ENCODE results near the gene CCDC196.
"Not testable (repeated sequence)": the region's sequence is repeated elsewhere in the genome, so short reads cannot be mapped to it uniquely, and the experiment has no call there.

The CCDC196 gene

DNA sequence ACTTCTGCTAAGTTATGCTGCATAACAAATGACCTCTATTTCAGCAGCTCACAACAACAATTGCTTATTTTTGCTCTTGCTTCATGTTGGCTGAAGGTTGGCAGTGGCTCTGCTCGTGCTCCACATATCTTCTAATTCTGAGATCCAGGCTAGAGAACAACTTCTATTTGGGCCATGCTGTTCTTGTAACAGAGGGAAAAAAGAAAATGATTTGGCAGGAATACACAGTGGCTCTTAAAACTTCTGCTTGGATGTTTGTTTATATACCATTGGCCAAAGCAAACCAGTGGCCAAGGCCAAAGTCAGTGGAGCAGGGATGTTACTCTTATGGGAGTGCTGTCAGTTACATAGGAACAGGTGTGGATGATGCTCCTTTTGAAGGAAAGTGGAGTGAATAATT lies 53.9 kb downstream of the CCDC196 start:
- CTCF ChIA-PET: no interaction called here
- POLR2A ChIA-PET: no interaction called here
- TF ChIP-seq ARNT (IDR thresholded peaks at IDR 0.05) (no peak), BHLHE40 (IDR thresholded peaks at IDR 0.05; ENCODE audit: borderline replicate concordance) (no peak), SUZ12 (IDR thresholded peaks at IDR 0.05) (no peak), NFRKB (IDR thresholded peaks at IDR 0.05) (no peak), ELF4 (IDR thresholded peaks at IDR 0.05) (no peak), ZNF384 (IDR thresholded peaks at IDR 0.05) (no peak), TARDBP (IDR thresholded peaks at IDR 0.05) (no peak), FOXM1 (IDR thresholded peaks at IDR 0.05; ENCODE audit: borderline replicate concordance) (no peak), FOXK2 (IDR thresholded peaks at IDR 0.05) (no peak)
- no peak for DNase-seq (ENCODE audit: extremely low spot score)

DNA sequence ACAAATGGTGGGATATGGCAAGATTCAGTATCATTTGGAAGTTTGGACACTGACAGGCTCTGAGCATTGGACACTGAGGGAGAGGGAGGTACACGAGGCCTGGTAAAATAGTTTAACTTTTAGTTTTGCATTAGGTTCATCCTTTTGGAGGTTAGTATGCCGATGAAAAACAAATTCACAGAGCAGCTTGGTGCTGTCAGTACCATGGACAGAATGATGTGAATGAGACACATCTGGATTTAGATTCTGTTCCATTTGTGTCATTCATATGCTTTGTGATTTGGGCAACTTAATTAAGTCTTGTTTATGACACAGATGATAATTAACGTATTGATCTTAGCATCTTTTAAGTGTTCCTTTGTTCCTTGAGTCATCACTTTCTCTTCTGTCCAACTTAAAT lies 55.5 kb downstream of the CCDC196 start:
- POLR2A ChIA-PET: no interaction called here
- no peak for DNase-seq (ENCODE audit: extremely low spot score)
- CTCF ChIA-PET: no interaction called here

DNA sequence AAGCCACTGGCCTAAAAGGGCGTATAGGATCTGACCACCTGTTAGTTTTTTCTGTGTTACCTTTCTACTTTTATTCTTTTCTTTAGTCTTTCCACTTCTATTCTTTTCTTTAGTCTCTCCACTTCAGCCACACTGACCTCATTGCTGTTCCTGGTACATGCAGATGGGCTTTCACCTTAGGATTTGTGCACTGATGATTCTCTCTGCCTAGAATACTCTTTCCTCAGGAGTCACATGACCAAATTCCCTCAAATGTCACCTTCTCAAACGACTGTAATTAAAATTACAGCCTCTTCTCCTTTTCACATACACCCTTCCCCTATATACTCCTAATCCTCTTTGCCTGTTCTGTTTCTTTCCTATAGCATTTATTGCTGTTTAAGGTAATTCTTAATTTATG lies 57.8 kb downstream of the CCDC196 start:
- TF ChIP-seq FOXM1 (IDR thresholded peaks at IDR 0.05; ENCODE audit: borderline replicate concordance): no peak
- no peak for DNase-seq (ENCODE audit: extremely low spot score)
- ChIA-PET POLR2A (no interaction called here), CTCF (no interaction called here)

More for the DNA sequence above, 55.5 kb downstream of the CCDC196 start:
- no peak for TF ChIP-seq SUZ12 (IDR thresholded peaks at IDR 0.05)
- TF ChIP-seq, protein P1, sequence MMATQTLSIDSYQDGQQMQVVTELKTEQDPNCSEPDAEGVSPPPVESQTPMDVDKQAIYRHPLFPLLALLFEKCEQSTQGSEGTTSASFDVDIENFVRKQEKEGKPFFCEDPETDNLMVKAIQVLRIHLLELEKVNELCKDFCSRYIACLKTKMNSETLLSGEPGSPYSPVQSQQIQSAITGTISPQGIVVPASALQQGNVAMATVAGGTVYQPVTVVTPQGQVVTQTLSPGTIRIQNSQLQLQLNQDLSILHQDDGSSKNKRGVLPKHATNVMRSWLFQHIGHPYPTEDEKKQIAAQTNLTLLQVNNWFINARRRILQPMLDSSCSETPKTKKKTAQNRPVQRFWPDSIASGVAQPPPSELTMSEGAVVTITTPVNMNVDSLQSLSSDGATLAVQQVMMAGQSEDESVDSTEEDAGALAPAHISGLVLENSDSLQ (IDR thresholded peaks at IDR 0.05): no peak
- no peak for TF ChIP-seq FOXM1 (IDR thresholded peaks at IDR 0.05; ENCODE audit: borderline replicate concordance)
- TF ChIP-seq ELF4 (IDR thresholded peaks at IDR 0.05): no peak
- TF ChIP-seq FOXK2 (IDR thresholded peaks at IDR 0.05): no peak
- TF ChIP-seq L3MBTL2 (conservative IDR thresholded peaks at IDR 0.05): no peak
- no peak for TF ChIP-seq SP1 (IDR thresholded peaks at IDR 0.05)
- TF ChIP-seq BHLHE40 (IDR thresholded peaks at IDR 0.05; ENCODE audit: borderline replicate concordance): no peak

DNA sequence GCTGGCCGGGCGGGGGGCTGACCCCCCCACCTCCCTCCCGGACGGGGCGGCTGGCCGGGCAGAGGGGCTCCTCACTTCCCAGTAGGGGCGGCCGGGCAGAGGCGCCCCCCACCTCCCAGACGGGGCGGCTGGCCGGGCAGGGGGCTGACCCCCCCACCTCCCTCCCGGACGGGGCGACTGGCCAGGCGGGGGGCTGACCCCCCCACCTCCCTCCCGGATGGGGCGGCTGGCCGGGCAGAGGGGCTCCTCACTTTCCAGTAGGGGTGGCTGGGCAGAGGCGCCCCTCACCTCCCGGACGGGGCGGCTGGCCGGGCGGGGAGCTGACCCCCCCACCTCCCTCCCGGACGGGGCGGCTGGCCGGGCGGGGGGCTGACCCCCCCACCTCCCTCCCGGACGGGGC lies 59.0 kb downstream of the CCDC196 start:
- DNase-seq (ENCODE audit: extremely low spot score); CTCF ChIA-PET; POLR2A ChIA-PET: not testable (repeated sequence)

DNA sequence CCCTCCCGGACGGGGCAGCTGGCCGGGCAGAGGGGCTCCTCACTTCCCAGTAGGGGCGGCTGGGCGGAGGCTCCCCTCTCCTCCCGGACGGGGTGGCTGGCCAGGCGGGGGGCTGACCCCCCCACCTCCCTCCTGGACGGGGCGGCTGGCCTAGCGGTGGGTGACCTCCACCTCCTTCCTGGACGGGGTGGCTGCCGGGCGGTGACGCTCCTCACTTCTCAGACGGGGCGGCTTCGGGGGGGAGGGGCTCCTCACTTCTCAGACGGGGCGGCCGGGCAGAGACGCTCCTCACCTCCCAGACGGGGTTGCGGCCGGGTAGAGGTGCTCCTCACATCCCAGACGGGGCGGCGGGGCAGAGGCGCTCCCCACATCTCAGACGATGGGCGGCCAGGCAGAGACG lies 59.6 kb downstream of the CCDC196 start:
- CTCF ChIA-PET; DNase-seq (ENCODE audit: extremely low spot score); POLR2A ChIA-PET: not testable (repeated sequence)
